ENCODE measurements around the gene PLA2G2C.

PLA2G2C gene

DNA sequence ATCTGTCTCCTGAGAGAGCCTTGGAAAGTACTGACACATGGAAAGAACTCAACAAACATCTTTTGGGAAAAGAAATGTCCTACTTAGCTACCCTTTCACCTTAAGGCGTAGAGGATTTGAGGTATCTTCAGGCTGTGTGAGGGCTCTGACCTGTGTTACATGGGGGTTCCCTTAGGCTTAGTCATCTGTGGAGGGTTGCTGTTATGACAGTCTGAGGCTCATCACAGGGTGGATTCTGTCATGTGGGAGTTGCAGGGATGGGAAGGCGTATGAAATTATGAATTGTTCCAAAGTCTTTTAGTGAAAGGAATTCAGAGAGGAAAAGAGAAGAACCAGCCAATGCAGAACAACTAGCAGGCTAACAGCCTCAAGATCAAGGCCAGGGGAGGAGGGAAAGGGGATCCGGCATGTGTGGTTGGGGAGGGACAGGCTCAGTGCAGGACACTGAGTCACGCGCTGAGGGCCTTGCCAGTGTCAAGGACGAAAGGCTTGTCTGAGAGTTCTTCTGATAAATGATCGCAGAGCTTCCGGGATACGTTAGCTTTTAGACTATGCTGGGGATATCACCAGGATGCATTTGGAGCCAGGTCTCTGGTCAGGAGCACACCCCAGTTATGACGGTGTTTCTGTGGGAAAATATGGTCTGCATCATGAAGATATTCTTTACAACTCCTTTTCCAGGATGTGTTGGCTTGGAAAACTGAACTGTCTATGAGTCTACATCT, 24.6 kb upstream of the PLA2G2C start:
- no peak overlapping the region for H3K4me3 ChIP-seq (ENCODE audit: low read depth, low read length)
- DNase-seq (ENCODE audit: low read depth), result no peak

DNA sequence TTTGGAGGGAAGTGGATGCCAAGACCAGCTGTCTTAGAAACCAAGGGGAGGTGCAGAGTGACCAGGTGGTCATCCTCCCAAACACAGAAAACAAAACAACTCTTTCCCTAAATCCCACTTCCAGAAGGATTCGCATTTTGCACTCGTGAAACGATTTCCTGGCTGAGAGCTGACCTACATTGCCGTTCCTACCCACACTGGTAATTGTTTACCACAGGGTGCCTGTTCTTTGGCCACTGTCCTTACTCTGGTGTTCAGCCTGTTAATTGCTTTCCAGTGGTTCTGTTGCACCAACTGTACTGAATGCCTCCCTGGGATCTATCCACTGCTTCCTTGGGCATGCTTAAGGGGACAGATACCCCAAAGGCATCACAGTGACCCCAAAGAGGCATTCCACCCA, 23.2 kb upstream of the PLA2G2C start:
- H3K4me3 ChIP-seq (ENCODE audit: low read depth, low read length), result no peak overlapping the region
- DNase-seq (ENCODE audit: low read depth), result no peak

- H3K4me3 ChIP-seq (ENCODE audit: low read depth, low read length), result no peak overlapping the region
- DNase-seq (ENCODE audit: low read depth), result no peak
Measured at GRCh38 chr1:20207546-20207945, 21.2 kb upstream of the PLA2G2C start.

- no peak for DNase-seq (ENCODE audit: low read depth)
- no peak overlapping the region for H3K4me3 ChIP-seq (ENCODE audit: low read depth, low read length)
Measured at GRCh38 chr1:20202166-20202565, 15.8 kb upstream of the PLA2G2C start.

DNA sequence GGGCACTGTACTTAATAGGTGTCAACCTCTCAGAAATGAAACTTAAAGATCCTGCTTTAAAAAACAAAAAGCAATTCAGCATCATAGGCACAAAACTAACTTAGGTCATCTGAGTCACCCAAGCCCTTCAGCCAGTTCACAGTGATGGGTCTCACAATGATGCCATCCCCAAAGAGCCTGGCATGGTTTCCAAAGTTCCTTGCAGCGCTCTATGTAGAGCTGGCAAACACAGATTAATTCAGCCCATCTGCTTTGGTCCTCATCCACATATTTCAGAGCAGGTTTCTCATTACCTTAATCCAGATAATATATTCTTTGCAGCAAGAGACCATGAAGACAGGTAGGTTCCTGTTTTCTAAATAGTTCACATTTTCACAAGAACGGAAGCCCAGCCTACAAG, 14.6 kb upstream of the PLA2G2C start:
- no peak for DNase-seq (ENCODE audit: low read depth)
- no peak overlapping the region for H3K4me3 ChIP-seq (ENCODE audit: low read depth, low read length)

DNA sequence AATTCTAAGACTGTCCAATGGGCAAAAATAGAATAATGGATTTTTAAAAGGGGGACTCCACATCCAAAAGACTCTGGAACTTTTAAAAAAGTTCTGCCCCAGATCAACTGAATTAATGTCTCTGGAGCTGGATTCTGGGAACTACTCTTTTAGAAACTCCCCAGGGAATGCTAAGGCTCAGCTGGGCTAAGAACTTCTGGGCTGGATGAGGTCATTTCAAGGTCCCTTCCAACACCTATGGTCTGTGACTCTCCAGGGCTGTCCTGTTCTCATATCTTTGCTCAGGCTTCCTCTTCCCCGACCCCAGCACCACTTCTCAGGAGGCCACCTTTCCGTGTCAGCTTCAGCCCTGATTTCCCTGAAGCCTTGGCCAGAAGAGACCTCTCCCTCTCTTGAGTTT, 13.5 kb upstream of the PLA2G2C start:
- no peak overlapping the region for H3K4me3 ChIP-seq (ENCODE audit: low read depth, low read length)
- DNase-seq (ENCODE audit: low read depth), result no peak

DNA sequence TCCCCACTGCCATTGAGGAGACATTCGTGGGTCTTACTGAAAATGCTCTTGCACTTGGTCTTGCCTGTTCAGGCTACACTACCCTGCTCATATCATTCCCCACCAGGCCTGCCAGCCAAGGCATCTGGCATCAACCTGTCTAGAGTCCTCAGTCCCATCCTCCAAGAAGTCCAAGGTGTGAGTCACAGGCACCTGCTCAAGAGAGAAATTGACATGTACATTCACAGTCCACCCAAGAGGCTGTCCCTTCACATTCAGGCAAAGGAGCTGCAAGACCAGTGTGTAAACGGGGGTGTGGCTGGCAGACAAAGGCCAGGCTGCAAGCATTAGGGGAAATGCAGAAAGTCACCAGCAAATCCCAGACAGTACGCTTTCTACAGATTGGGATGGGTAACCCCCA, 13.1 kb upstream of the PLA2G2C start:
- no peak for DNase-seq (ENCODE audit: low read depth)
- H3K4me3 ChIP-seq (ENCODE audit: low read depth, low read length), result no peak overlapping the region

GRCh38 chr1:20198918-20199317, 12.6 kb upstream of the PLA2G2C start:
- DNase-seq (ENCODE audit: low read depth), result no peak
- no peak overlapping the region for H3K4me3 ChIP-seq (ENCODE audit: low read depth, low read length)

DNA sequence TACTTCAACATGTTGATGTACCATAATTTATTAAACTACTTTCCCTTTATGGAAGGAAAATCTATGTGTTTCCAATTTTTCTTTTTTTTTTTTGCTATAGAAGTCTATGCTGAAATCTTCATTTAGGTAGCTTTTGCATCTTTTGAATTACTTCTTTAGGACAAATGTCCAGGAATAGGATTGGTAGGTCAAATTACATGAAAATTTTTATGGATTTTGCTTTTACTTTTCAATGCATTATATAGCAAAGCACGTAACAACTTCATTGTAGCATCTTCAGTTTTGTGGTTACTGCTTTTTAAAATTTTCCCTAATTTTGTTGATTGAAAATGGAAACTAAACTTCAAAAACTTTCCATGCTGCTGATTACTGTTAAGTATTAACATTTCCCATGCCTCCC, 12.0 kb upstream of the PLA2G2C start:
- DNase-seq (ENCODE audit: low read depth), result no peak
- H3K4me3 ChIP-seq (ENCODE audit: low read depth, low read length), result no peak overlapping the region

- H3K4me3 ChIP-seq (ENCODE audit: low read depth, low read length), result no peak overlapping the region
- no peak for DNase-seq (ENCODE audit: low read depth)
Measured at GRCh38 chr1:20197329-20197791, 11.0 kb upstream of the PLA2G2C start.

DNA sequence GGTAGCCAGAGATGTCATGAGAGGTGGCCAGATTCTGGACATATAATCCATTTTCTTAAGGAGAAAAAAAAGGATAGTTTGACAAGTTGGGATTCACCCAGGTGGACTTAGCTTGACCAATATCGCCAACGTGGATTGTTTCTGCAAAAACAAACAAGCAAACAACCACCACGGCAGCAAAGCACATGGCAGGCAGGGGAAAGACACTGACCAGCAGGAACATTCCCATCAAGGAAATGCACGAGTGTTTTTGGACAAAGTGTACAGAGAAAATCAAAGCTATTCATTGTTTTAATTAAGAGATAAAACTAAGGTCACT, 9.1 kb upstream of the PLA2G2C start:
- DNase-seq (ENCODE audit: low read depth), result no peak
- no peak overlapping the region for H3K4me3 ChIP-seq (ENCODE audit: low read depth, low read length)

DNA sequence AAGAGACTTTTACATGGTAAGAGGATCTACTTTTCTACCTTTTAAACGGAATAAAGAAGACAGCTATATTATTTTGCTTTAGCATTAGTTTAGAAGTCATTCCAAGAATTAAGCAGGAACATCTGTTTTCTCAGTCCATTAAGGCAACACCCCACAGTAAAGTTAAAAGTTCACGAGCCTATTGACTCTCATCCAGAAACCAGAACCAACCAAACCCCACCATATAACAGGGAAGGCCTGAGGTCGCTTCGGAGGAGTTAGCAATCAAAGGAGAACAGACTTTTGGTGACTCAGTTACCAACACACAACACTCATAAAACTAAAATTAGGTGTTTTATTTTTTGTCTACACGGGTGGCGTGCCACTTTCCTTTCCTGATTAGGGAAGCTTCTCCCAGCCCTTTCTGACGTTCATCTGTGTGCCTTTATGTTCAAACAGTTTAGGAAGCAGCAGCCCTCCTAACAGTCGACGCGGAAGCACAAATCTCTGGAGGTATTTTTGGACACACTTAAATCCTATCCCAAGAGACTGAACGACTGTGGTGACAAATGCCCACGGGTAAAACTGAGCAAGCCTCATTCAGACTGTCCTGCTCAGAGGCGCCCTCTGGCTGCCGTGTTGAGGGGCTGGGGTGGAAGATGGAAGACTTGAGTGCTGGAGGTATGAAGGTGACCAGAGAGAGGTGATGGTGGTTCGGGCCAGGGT, 8.6 kb upstream of the PLA2G2C start:
- no peak for DNase-seq (ENCODE audit: low read depth)
- no peak overlapping the region for H3K4me3 ChIP-seq (ENCODE audit: low read depth, low read length)

GRCh38 chr1:20194224-20194623, 7.9 kb upstream of the PLA2G2C start:
- DNase-seq (ENCODE audit: low read depth), result no peak
- H3K4me3 ChIP-seq (ENCODE audit: low read depth, low read length), result no peak overlapping the region

DNA sequence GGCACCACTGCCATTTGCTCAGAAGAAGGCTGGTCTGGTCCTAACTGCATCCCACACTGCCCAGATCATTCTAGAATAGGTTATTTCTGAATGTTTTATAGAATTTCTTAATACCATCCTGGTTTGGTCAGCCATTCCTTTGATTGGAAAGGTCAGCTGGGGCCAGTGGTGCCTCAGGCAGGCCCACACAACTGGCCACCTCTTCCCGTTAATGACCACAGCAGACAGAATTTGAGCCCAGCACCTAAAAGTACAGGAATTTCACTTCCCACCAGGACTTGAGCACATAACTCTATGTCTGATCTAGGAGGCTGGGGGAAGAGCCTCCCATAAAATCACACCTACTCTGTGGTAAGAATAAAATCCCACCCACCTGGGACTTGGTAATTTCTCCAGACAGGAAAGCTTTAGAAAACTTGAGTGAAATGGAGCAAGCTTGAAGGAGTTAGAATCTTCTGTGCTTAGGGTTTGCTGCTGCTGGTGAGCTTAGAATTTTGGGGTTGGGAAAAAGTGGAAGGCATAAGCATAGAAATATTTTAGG, 6.6 kb upstream of the PLA2G2C start:
- no peak for DNase-seq (ENCODE audit: low read depth)
- no peak overlapping the region for H3K4me3 ChIP-seq (ENCODE audit: low read depth, low read length)

DNA sequence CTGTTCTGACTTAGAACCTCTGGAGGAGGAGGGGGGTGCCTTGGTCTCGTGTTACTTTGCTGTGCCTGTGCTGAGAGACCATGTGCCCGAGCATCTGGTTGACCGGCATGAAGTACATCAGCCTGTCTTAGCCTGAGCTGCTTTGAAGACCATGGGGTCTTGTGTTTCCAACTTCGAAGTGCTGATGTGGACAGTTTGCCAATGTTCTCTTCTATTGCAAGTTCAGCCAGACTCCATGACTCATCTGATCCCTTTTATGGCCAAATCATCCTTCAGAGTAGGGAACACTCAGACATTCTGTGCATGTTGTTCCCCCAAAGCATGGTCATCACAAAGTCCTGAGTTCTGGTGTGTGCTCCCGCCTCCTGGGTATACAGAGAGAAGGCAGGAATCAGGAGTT, 6.0 kb upstream of the PLA2G2C start:
- no peak overlapping the region for H3K4me3 ChIP-seq (ENCODE audit: low read depth, low read length)
- DNase-seq (ENCODE audit: low read depth), result no peak

- DNase-seq (ENCODE audit: low read depth), result no peak
- no peak overlapping the region for H3K4me3 ChIP-seq (ENCODE audit: low read depth, low read length)
Measured at GRCh38 chr1:20191266-20191825, 5.0 kb upstream of the PLA2G2C start.

DNA sequence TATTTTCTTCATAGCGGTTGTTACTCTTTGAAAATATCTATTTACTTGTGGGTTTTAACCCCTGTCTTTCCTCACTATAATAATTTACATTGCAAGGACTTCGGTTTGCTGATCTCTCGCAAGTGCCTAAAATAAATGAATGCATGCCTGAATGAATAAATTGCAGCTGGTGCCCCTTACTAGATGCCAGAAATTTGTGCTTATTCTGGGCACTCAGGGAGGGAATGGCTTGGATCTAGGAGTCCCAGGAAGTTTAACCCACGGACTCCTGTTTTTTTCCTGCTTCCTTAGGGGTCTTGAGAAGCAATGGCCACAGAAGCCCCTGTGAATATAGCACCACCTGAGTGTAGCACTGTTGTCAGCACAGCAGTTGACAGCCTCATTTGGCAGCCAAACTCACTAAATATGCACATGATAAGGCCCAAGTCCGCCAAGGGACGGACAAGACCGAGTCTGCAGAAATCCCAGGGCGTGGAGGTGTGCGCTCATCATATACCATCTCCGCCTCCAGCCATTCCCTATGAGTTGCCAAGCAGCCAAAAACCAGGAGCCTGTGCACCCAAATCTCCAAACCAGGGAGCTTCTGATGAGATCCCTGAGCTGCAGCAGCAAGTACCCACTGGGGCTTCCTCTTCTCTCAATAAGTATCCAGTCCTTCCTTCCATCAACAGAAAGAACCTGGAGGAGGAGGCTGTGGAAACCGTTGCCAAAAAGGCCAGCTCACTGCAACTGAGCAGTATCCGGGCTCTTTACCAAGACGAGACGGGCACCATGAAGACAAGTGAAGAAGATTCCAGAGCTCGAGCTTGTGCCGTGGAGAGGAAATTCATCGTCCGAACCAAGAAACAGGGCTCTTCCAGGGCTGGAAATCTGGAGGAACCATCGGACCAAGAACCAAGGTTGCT, 4.2 kb upstream of the PLA2G2C start:
- H3K4me3 ChIP-seq (ENCODE audit: low read depth, low read length), result no peak overlapping the region
- no peak for DNase-seq (ENCODE audit: low read depth)

DNA sequence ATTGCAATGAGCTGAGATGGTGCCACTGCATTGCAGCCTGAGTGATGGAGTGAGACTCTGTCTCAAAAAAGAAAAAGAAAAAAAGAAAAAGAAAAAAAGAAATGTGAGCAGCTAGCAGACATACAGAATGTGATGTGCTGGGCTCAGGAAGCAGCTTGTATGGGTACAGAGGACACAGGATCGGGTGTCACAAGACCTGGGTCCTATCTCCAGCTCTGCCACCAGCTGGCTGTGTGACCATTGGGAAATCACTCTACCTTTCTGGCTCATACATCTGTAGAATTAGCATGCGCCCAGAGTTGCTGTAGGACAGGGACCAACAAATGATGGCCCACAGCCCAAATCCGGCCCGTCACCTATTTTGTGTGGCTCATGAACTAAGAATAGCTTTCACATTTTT, 3.3 kb upstream of the PLA2G2C start:
- DNase-seq (ENCODE audit: low read depth), result no peak
- no peak overlapping the region for H3K4me3 ChIP-seq (ENCODE audit: low read depth, low read length)

GRCh38 chr1:20188455-20188817, 2.1 kb upstream of the PLA2G2C start:
- no peak overlapping the region for H3K4me3 ChIP-seq (ENCODE audit: low read depth, low read length)
- no peak for DNase-seq (ENCODE audit: low read depth)
